ENCODE data around the gene RNF125.

Gene RNF125

GRCh38 chr18:32091724-32092421, 73.2 kb downstream of the RNF125 start, which contains the start of gene RNF138:
TSS of gene RNF138 (plus strand) at chr18:32091874. CDS start at chr18:32092777, 903 bp downstream.
- peak; percentile 91 for DNase-seq

- DNase-seq: peak; percentile 100
Observed at GRCh38 chr18:32092422-32093101, 73.9 kb downstream of the RNF125 start.

GRCh38 chr18:32093102-32093511, 74.5 kb downstream of the RNF125 start:
- peak; percentile 50 for DNase-seq

DNA sequence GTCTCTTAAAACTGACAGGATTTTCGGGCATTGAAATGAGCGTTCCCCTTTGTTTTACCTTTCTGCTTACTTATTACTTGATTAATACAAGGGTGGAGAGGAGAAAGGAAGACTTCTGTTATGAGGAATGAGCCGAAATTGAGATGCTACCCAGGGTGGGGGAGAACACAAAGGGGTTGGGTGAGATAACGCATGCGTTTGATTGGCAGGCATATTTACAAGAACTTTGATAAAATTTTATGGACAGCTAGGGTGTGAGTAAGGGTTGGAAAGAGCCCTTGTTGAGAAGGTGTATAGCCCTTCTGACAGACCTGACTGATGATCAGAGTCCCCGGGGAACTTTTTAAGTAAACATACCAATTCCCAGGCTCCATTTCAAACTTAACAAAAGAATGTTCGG, 74.9 kb downstream of the RNF125 start:
- DNase-seq: no peak

GRCh38 chr18:32095192-32095899, 76.7 kb downstream of the RNF125 start:
- DNase-seq: no peak

DNA sequence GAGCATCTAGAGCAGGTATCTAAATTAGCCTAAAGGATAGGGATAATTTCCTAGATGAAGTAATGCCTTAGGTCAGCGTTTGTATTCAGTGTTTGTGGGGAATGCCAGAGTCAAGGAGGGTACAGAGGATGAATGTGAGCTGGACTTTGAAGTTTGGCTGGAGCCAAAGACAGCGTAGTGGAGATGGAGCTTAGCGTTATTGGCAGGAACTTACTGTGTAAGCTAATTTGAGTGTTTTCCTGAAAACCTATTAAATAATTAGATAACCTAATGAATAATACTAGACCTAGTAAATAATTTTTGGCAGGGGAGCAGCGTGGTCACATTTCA, 77.2 kb downstream of the RNF125 start:
- DNase-seq: no peak

DNA sequence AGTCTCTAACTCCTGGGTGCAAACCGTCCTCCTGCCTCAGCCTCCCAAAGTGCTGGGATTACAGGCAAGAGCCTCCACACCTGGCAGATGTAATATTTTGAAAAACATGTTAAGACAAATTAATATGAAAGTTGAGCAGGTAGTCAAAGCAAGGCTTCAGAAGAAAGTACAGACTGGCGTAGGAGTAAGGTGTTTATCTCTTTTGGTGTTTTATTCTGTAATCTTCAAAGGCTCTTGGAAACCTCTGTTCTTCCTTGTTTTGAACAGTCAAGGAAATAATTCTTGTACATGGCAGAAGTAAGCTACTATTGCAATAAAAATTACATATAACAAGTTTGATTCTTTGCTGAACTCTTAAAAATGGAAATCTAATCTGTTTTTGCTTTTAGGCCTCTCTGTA, 78.3 kb downstream of the RNF125 start:
- DNase-seq: no peak

- DNase-seq: no peak
Observed at GRCh38 chr18:32104516-32104915, 85.9 kb downstream of the RNF125 start.

DNA sequence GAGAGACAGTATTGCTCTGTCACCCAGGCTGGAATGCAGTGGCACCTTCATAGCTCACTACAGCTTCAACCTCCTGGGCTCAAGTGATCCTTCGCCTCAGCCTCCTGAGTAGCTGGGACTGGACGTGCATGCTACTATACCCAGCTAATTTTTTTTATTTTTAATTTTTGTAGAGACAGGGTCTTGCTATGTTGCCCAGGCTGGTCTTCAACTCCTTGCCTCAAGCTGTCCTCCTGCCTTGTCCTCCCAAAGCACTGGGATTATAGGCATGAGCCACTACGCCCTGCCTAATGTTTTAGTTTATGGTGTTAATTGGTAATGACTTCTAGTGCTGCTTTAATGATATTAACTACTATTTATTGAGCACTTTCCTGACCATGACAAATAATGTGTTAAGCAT, 91.4 kb downstream of the RNF125 start:
- DNase-seq: no peak

GRCh38 chr18:32111706-32112105, 93.1 kb downstream of the RNF125 start:
- no peak for DNase-seq

DNA sequence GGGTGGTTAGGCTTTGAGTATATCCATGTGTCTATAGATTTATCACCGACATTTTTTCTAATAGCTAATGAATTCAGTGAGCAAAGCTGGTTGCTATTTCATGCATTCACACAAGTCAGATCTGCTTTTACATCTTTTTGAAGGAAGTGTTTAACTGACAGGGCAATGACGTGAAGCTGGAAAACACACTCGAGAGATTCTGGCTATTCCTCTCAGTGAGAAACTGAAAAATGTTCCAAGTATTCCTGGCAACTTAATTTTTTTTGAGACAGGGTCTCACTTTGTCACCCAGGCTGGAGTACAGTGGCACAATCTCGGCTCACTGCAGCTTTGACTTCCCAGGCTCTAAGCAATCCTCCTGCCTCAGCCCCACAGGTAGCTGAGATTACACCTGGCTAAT, 94.2 kb downstream of the RNF125 start:
- no peak for DNase-seq

GRCh38 chr18:32114293-32114942, 95.8 kb downstream of the RNF125 start:
- DNase-seq: no peak

DNA sequence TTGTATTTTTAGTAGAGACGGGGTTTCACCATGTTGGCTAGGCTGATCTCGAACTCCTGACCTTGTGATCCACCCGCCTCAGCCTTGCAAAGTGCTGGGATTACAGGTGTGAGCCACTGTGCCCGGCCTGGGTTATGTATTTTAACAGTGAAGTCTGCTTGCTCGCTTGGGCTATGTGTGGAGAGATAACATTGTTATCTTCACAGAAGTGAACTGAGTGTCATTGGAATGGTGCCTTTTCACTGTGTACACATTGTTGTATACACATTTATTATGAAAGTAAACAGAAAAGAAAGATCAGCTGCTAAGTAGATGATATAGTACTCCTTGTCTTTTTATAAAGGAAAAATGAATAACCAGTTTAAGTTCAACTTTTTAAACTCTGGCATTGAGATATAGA, 103.4 kb downstream of the RNF125 start:
- DNase-seq: no peak

Data from stimulated activated CD8-positive, alpha-beta memory T cell treated with anti-CD3 and anti-CD28 coated beads, Interleukin-4, amount 100 ng/mL, for 48 hours (primary cell).